Gastroesophageal sphincter (tissue), 3 donors: Measurements from ENCODE around the gene LHX2.

ENCODE experiments used
- CTCF ChIP-seq, 4 experiments: fragments of 200-600 bp in 2 of 4; fragments of 450-650 bp in 2 of 4; sonication (generic) in 1 of 4; IDR thresholded peaks; one replicate each; pipeline ENCODE4 v1.5.1; 2017 to 2019; ENCODE audit warnings: antibody characterized with exemption in 4 of 4, mild to moderate bottlenecking in 2 of 4, moderate library complexity in 2 of 4
- EP300 ChIP-seq: sonication (generic); formaldehyde crosslinking; IDR thresholded peaks from one replicate; pipeline ENCODE4 v1.6.1; 2017; ENCODE audit warnings: antibody characterized with exemption, mild to moderate bottlenecking
- POLR2A ChIP-seq, 2 donors: fragments of 450-650 bp; IDR thresholded peaks; one replicate each; pipeline ENCODE4 v1.6.1; 2017; ENCODE audit warnings: antibody characterized with exemption in 2 of 2, mild to moderate bottlenecking in 2 of 2, moderate library complexity in 1 of 2
- POLR2AphosphoS5 ChIP-seq: sonication (generic); formaldehyde crosslinking; IDR thresholded peaks from one replicate; pipeline ENCODE4 v1.6.1; 2017; ENCODE audit warnings: antibody characterized with exemption

- TF ChIP-seq CTCF (IDR thresholded peaks at IDR 0.05), result no peak
- no peak for TF ChIP-seq POLR2A (IDR thresholded peaks at IDR 0.05)
- TF ChIP-seq EP300, result no peak
- TF ChIP-seq POLR2AphosphoS5, result no peak
These were observed 67.1 kb downstream of the LHX2 start for GRCh38 chr9:124078641-124079040.
